Astrocyte (in vitro differentiated cells and primary cell): Measurements from ENCODE around the gene SYTL3. TPM values are rescaled to one million over a fixed set of nuclear protein-coding genes. Genes with fewer than 3 reads are reported as not detected.

Source experiments
- DNase-seq: peaks from one replicate; pipeline ENCODE4 v3.0.0-alpha.2; 2010; ENCODE audit warnings: low read depth
- FAIRE-seq: peaks from 2 replicates; lab custom pipeline; 2011; peaks lifted over from hg19 to GRCh38; lab: Jason Lieb, UNC
- H2AFZ ChIP-seq: 2 replicates; pipeline ENCODE4 v1.6.0; 2012; ENCODE audit warnings: low read depth, low read length, inconsistent platforms
- H3K27ac ChIP-seq: 2 replicates; pipeline ENCODE4 v1.5.1; 2011; ENCODE audit warnings: low read depth, low read length, inconsistent platforms
- H3K27me3 ChIP-seq: 2 replicates; pipeline ENCODE4 v1.6.0; 2011; ENCODE audit warnings: low read length, inconsistent platforms; ENCODE audit not compliant: insufficient read depth
- H3K36me3 ChIP-seq: 2 replicates; pipeline ENCODE4 v1.5.1; 2011; ENCODE audit warnings: low read length, inconsistent platforms; ENCODE audit not compliant: insufficient read depth
- H3K4me1 ChIP-seq: 2 replicates; pipeline ENCODE4 v1.5.1; 2011; ENCODE audit warnings: low read length, inconsistent platforms; ENCODE audit not compliant: insufficient read depth
- H3K4me2 ChIP-seq: 2 replicates; pipeline ENCODE4 v1.6.0; 2012; ENCODE audit warnings: low read length, inconsistent platforms
- H3K4me3 ChIP-seq: 2 replicates; pipeline ENCODE4 v1.5.1; 2011; ENCODE audit warnings: low read depth, mild to moderate bottlenecking, low read length, inconsistent platforms; ENCODE audit not compliant: insufficient read depth
- H3K79me2 ChIP-seq: 2 replicates; pipeline ENCODE4 v1.6.0; 2012; ENCODE audit warnings: mild to moderate bottlenecking, low read length, inconsistent platforms; ENCODE audit not compliant: insufficient read depth
- H3K9ac ChIP-seq: 2 replicates; pipeline ENCODE4 v1.6.0; 2012; ENCODE audit warnings: mild to moderate bottlenecking, low read length, inconsistent platforms
- H3K9me3 ChIP-seq: 2 replicates; pipeline ENCODE4 v1.5.1; 2012; ENCODE audit warnings: low read depth, mild to moderate bottlenecking, low read length, inconsistent platforms; ENCODE audit not compliant: insufficient read depth
- H4K20me1 ChIP-seq: 2 replicates; pipeline ENCODE4 v1.6.0; 2012; ENCODE audit warnings: low read length, inconsistent platforms; ENCODE audit not compliant: insufficient read depth
- H3K27ac Mint-ChIP-seq: one replicate; pipeline ENCODE4 v1.8.0; 2021; ENCODE audit warnings: mild to moderate bottlenecking, mixed read lengths; ENCODE audit not compliant: unreplicated experiment
- H3K27me3 Mint-ChIP-seq: one replicate; pipeline ENCODE4 v1.8.0; 2021; ENCODE audit warnings: low read depth, mixed read lengths; ENCODE audit not compliant: unreplicated experiment
- H3K36me3 Mint-ChIP-seq: one replicate; pipeline ENCODE4 v1.8.0; 2021; ENCODE audit warnings: low read depth, mixed read lengths; ENCODE audit not compliant: unreplicated experiment
- H3K4me1 Mint-ChIP-seq: one replicate; pipeline ENCODE4 v1.8.0; 2021; ENCODE audit warnings: low read depth, mixed read lengths; ENCODE audit not compliant: unreplicated experiment
- H3K4me3 Mint-ChIP-seq: one replicate; pipeline ENCODE4 v1.8.0; 2021; ENCODE audit warnings: mild to moderate bottlenecking, moderate library complexity, mixed read lengths; ENCODE audit not compliant: unreplicated experiment
- H3K9me3 Mint-ChIP-seq: one replicate; pipeline ENCODE4 v1.8.0; 2021; ENCODE audit warnings: mild to moderate bottlenecking, mixed read lengths; ENCODE audit not compliant: unreplicated experiment
- EZH2 ChIP-seq: IDR thresholded peaks from 2 replicates; pipeline ENCODE4 v1.6.1; 2012; ENCODE audit warnings: mild to moderate bottlenecking, low read length, inconsistent platforms; ENCODE audit not compliant: insufficient read depth
- total RNA-seq: library from RNA; stranded (reverse); gene quantifications from 2 replicates; pipeline ENCODE4 v1.2.1, GENCODE V29; 2021
- TF ChIP-seq, protein P1 (sequence below): IDR thresholded peaks from 2 replicates; pipeline ENCODE4 v1.5.1; 2011; ENCODE audit warnings: low read depth, mild to moderate bottlenecking, inconsistent platforms, low read length, moderate library complexity; ENCODE audit not compliant: insufficient read depth

Gene SYTL3
- total RNA-seq, 1 donor from 2014 or later, result 1.2 TPM

- Histone ChIP-seq H3K27me3 (no peaks in the 10 kb centered on the region), H3K4me3 (no peak overlapping the region), H3K4me1 (peaks cover 10% of the 10 kb centered on the region), H3K4me2 (no peak overlapping the region), H2AFZ (no peak overlapping the region), H3K36me3 (peaks cover 53% of the 10 kb centered on the region), H3K27ac (no peak overlapping the region), H3K9me3 (no peaks in the 10 kb centered on the region), H4K20me1 (peaks cover 25% of the 10 kb centered on the region), H3K9ac (no peak overlapping the region), H3K79me2 (peaks cover 10% of the 10 kb centered on the region)
- H3K4me3 Mint-ChIP-seq, result no peak overlapping the region
- H3K27me3 Mint-ChIP-seq, result no peaks in the 10 kb centered on the region
- DNase-seq, result no peak
- no peaks in the 10 kb centered on the region for H3K9me3 Mint-ChIP-seq
- H3K27ac Mint-ChIP-seq, result no peak overlapping the region
- FAIRE-seq, result no peak
- H3K36me3 Mint-ChIP-seq, result peaks cover 35% of the 10 kb centered on the region
- TF ChIP-seq, protein P1, sequence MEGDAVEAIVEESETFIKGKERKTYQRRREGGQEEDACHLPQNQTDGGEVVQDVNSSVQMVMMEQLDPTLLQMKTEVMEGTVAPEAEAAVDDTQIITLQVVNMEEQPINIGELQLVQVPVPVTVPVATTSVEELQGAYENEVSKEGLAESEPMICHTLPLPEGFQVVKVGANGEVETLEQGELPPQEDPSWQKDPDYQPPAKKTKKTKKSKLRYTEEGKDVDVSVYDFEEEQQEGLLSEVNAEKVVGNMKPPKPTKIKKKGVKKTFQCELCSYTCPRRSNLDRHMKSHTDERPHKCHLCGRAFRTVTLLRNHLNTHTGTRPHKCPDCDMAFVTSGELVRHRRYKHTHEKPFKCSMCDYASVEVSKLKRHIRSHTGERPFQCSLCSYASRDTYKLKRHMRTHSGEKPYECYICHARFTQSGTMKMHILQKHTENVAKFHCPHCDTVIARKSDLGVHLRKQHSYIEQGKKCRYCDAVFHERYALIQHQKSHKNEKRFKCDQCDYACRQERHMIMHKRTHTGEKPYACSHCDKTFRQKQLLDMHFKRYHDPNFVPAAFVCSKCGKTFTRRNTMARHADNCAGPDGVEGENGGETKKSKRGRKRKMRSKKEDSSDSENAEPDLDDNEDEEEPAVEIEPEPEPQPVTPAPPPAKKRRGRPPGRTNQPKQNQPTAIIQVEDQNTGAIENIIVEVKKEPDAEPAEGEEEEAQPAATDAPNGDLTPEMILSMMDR, result no peak
- TF ChIP-seq EZH2, result no peak
- H3K4me1 Mint-ChIP-seq, result peaks cover 2% of the 10 kb centered on the region
Observed at GRCh38 chr6:158772172-158772571, 122.3 kb downstream of the SYTL3 start.

GRCh38 chr6:158772851-158773371 lies 123.1 kb downstream of the SYTL3 start:
- Mint-ChIP-seq H3K9me3 (no peaks in the 10 kb centered on the region), H3K4me1 (peaks cover 2% of the 10 kb centered on the region), H3K27me3 (no peaks in the 10 kb centered on the region), H3K4me3 (no peak overlapping the region), H3K27ac (no peak overlapping the region), H3K36me3 (peaks cover 38% of the 10 kb centered on the region)
- FAIRE-seq (no peak), DNase-seq (no peak)
- no peak for TF ChIP-seq EZH2
- TF ChIP-seq, protein P1, result no peak
- Histone ChIP-seq H3K9ac (no peak overlapping the region), H3K4me2 (no peak overlapping the region), H3K36me3 (peaks cover 53% of the 10 kb centered on the region), H3K4me3 (no peak overlapping the region), H3K27ac (no peak overlapping the region), H3K9me3 (no peaks in the 10 kb centered on the region), H4K20me1 (peaks cover 30% of the 10 kb centered on the region), H3K27me3 (no peaks in the 10 kb centered on the region), H3K79me2 (peaks cover 16% of the 10 kb centered on the region), H3K4me1 (peaks cover 10% of the 10 kb centered on the region), H2AFZ (no peak overlapping the region)

DNA sequence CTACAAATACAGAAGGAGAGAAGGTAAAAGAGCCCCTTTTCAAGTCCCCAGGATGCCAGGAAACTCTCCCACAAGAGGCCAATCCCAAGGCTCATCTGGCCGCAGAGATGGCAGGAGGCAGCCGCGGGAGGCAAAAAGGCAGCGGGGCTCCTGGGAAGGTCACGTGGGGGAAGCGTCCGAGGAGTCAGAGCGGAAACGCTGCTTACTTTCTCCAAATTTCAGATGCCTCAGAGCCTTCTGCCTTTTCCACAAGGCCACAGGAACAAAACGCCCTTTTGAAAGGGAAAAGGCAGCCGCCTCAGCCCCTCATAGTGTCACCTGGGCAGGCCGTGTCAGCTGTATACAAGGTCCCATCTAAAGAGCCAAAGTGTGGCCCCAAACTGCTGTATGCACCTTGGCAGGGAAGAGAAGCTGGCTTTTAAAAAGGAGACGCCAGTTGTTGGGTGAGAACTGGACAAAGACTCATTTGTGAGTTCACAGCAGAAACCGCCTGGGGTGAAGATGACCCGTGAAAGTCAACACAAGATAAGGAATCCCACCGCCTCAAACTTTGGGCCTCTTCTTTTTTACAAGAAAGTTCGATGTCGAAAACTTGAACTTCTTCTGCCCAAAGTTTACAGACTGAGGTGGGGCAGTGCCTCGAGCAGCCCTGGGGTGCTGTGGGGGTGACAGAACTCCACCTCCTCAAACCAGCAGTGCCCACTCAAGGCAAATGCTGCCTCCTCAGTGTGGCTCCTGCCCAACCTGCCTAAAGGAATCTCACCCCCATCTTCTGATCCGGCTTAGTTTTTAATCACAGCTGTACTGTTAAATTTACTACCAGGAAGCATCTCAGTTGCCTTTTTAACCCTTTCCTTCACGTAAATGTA lies 124.0 kb downstream of the SYTL3 start:
- H3K36me3 ChIP-seq, result peaks cover 46% of the 10 kb centered on the region
- no peak overlapping the region for H3K9ac ChIP-seq
- H3K79me2 ChIP-seq, result peaks cover 18% of the 10 kb centered on the region
- DNase-seq (no peak), FAIRE-seq (no peak)
- Mint-ChIP-seq H3K36me3 (peaks cover 37% of the 10 kb centered on the region), H3K4me3 (no peak overlapping the region), H3K27ac (no peak overlapping the region), H3K27me3 (no peaks in the 10 kb centered on the region), H3K4me1 (peaks cover 2% of the 10 kb centered on the region), H3K9me3 (no peaks in the 10 kb centered on the region)
- H3K27me3 ChIP-seq, result no peaks in the 10 kb centered on the region
- H3K27ac ChIP-seq, result no peak overlapping the region
- H3K4me3 ChIP-seq, result no peak overlapping the region
- H3K4me1 ChIP-seq, result peaks cover 10% of the 10 kb centered on the region
- H3K4me2 ChIP-seq, result no peak overlapping the region
- TF ChIP-seq, protein P1, result no peak
- no peak for TF ChIP-seq EZH2
- no peak overlapping the region for H2AFZ ChIP-seq
- H4K20me1 ChIP-seq, result peaks cover 37% of the 10 kb centered on the region
- no peaks in the 10 kb centered on the region for H3K9me3 ChIP-seq
